Measurements from ENCODE around the gene GPR156.

DNA sequence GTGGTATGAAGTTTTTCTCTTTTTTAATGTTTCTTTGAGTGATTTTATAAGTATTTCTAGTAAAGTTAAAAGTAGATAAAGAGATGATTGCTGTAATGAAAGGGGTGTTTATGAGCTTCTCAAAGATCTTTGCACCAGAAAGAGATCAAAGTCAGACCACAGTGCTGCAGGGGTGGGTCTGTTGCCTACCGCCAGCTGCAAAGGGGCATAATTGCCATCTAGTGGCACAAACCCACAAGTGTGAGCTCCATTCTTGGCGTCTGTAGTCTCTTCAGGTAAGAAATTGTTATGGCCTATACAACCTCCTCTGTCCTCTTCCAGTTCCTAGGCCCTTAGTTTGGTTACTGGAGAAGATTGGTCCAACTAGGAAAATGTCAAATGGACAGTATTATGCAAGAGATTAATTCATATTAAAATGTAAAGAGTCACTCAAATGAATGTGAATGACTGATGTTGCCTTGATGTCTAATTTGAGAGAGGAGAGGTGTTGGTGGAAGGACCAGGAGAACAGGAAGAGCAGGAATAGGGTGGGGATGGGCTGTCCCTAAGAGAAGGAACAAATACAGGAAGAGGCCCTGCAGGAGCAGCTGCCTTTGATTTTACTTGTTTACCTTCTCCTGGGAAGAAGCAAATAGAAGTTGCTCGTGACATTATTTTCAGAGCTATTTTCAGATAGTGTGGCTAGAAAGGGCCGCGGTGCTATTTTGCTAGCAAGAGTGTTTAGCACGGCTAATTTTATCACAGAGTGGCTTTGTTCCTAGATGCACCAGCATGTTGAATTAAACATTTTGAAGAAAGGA is 137.8 kb downstream of the GPR156 start:
- TF ChIP-seq SP1 (IDR thresholded peaks at IDR 0.05) = no peak
- no peak for TF ChIP-seq LEF1 (IDR thresholded peaks at IDR 0.05; ENCODE audit: borderline replicate concordance)
- no peak for TF ChIP-seq SUZ12 (IDR thresholded peaks at IDR 0.05)
- no peak for TF ChIP-seq BHLHE40 (IDR thresholded peaks at IDR 0.05; ENCODE audit: borderline replicate concordance)
- TF ChIP-seq TARDBP (IDR thresholded peaks at IDR 0.05) = no peak
- TF ChIP-seq HDGF (IDR thresholded peaks at IDR 0.05; ENCODE audit: borderline replicate concordance) = no peak
- no peak for TF ChIP-seq ZNF384 (IDR thresholded peaks at IDR 0.05)
- no peak for TF ChIP-seq NFRKB (IDR thresholded peaks at IDR 0.05)
- TF ChIP-seq CTBP1 (IDR thresholded peaks at IDR 0.05; ENCODE audit: borderline replicate concordance) = no peak
- no peak for TF ChIP-seq FOXK2 (IDR thresholded peaks at IDR 0.05)
- TF ChIP-seq FOXA1 (IDR thresholded peaks at IDR 0.05) = no peak
- no peak for TF ChIP-seq ARNT (IDR thresholded peaks at IDR 0.05)
- no peak for TF ChIP-seq ELF4 (IDR thresholded peaks at IDR 0.05)
- no peak for TF ChIP-seq L3MBTL2 (conservative IDR thresholded peaks at IDR 0.05)

Measured in HEK293T (cell line).